HEK293T (cell line): ENCODE measurements around the gene MEGF8.

Experiments
- ARNT ChIP-seq: fragments of 450-650 bp; IDR thresholded peaks from 2 replicates; pipeline ENCODE4 v1.6.1; 2017; ENCODE audit warnings: mild to moderate bottlenecking
- BHLHE40 ChIP-seq: fragments of 450-650 bp; IDR thresholded peaks from 2 replicates; pipeline ENCODE4 v1.6.1; 2016; ENCODE audit warnings: mild to moderate bottlenecking, moderate library complexity, borderline replicate concordance
- CTBP1 ChIP-seq: fragments of 450-650 bp; IDR thresholded peaks from 2 replicates; pipeline ENCODE4 v1.6.1; 2016; ENCODE audit warnings: borderline replicate concordance
- ELF4 ChIP-seq: fragments of 450-650 bp; IDR thresholded peaks from 2 replicates; pipeline ENCODE4 v1.6.1; 2017; ENCODE audit warnings: antibody characterized with exemption
- FOXK2 ChIP-seq: fragments of 450-650 bp; IDR thresholded peaks from 2 replicates; pipeline ENCODE4 v1.6.1; 2016; ENCODE audit warnings: mild to moderate bottlenecking
- FOXM1 ChIP-seq: fragments of 450-650 bp; IDR thresholded peaks from 2 replicates; pipeline ENCODE4 v1.6.1; 2017; ENCODE audit warnings: mild to moderate bottlenecking, borderline replicate concordance
- HDGF ChIP-seq: fragments of 450-650 bp; IDR thresholded peaks from 2 replicates; pipeline ENCODE4 v1.6.1; 2017; ENCODE audit warnings: antibody characterized with exemption, borderline replicate concordance
- L3MBTL2 ChIP-seq: fragments of 450-650 bp; conservative IDR thresholded peaks from 2 replicates; pipeline ENCODE4 v1.6.1; 2016; ENCODE audit warnings: mild to moderate bottlenecking
- SP1 ChIP-seq: fragments of 450-650 bp; IDR thresholded peaks from 2 replicates; pipeline ENCODE4 v1.6.1; 2017
- SUZ12 ChIP-seq: fragments of 450-650 bp; IDR thresholded peaks from 2 replicates; pipeline ENCODE4 v1.6.1; 2016; ENCODE audit warnings: mild to moderate bottlenecking
- TARDBP ChIP-seq: fragments of 450-650 bp; IDR thresholded peaks from 2 replicates; pipeline ENCODE4 v1.6.1; 2016
- ZNF384 ChIP-seq: fragments of 450-650 bp; IDR thresholded peaks from 2 replicates; pipeline ENCODE4 v1.6.1; 2016

- TF ChIP-seq FOXM1, result no peak
- TF ChIP-seq HDGF, result no peak
- TF ChIP-seq ARNT, result no peak
- TF ChIP-seq L3MBTL2, result no peak
- no peak for TF ChIP-seq SUZ12
- no peak for TF ChIP-seq SP1
- no peak for TF ChIP-seq FOXK2
- TF ChIP-seq ELF4, result no peak
- TF ChIP-seq TARDBP, result no peak
- no peak for TF ChIP-seq ZNF384
- no peak for TF ChIP-seq BHLHE40
- TF ChIP-seq CTBP1, result no peak
Measured at GRCh38 chr19:42360787-42361544, 35.5 kb downstream of the MEGF8 start.
